GM18508 (cell line): ENCODE results near the gene EPN3.

Source experiments
- ATAC-seq: cut with Tn5 transposase; IDR thresholded peaks from one replicate; pipeline ENCODE4 v1.9.1; 2021; ENCODE audit warnings: moderate number of reproducible peaks; ENCODE audit not compliant: insufficient read depth, unreplicated experiment

The EPN3 gene

DNA sequence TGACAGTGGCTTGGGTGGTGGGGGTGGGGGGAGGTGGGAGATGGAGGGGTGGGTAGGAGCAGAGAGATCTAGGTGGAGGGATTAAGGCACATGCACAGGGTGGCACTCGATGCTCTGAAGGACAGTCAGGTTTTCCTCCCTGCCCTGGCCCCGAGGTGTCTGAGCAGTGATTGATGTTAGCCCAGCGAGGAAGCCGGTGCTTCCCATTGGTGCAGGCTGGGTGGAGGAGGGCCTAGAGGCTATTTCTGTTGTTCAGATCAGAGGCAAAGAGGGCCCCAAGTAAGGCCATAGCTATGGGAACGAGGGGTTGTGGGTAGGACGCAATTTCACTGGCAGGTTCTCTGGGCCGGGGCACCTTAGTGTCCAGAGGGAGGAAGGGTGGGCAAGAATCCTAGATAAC, 51.1 kb downstream of the EPN3 start:
- no peak for ATAC-seq

DNA sequence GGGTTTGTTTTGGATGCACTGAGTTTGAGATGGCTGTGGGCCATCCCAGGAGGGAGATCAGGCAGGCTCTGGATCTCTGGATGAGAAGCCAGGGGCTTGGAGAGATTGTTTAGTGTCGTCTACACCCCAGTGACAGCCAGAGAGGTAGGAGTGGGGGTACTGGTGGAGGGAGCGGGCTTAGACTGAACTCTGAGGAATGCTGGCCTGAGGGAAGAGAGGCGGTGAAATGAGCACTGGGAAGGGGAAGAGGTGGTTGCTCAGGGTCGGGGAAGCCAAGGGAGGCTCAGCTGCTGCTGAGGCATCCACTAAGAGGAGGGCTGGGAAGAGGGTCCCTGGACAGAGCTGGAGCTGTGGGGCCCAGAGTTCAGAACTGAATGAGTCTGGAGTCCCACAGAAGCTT, 51.6 kb downstream of the EPN3 start:
- ATAC-seq = no peak

DNA sequence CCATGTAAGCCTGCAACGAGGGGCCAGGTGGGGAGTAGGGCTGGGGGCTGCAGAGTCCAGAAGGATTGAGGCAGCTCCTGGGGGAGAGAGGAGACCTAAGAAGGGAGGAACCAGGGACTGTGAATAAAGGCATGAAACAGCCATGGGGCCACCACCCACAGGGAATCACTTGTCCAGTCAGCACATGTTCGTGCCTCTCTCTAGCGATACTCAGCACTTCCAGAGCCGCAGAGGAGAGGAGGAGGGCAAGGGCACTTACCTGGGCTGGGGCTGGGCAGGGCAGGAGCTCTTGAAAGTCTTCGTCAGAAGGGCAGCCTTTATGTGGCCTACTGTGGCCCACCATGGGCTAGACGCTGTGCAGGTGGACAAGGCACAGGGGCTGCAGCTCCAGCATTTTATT, 52.2 kb downstream of the EPN3 start:
- no peak for ATAC-seq

DNA sequence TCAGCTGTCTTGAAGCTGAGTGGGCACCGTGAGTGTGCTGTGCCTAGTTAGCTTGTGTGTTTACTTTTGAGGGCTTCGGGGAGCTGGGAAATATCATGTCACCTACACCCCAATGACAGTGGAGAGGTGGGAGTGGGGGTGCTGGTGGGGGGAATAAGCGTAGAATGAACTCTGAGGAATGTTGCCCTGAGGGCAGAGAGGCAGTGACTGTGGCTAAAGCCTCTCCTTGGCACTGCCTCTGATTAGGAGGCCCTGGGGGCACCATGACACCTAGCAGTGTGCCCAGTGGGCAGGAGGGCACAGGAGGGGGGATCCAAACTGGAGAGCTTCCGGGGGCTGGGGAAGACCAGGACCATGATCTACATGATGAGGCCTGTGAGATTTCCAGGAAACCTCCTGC, 52.8 kb downstream of the EPN3 start:
- no peak for ATAC-seq

DNA sequence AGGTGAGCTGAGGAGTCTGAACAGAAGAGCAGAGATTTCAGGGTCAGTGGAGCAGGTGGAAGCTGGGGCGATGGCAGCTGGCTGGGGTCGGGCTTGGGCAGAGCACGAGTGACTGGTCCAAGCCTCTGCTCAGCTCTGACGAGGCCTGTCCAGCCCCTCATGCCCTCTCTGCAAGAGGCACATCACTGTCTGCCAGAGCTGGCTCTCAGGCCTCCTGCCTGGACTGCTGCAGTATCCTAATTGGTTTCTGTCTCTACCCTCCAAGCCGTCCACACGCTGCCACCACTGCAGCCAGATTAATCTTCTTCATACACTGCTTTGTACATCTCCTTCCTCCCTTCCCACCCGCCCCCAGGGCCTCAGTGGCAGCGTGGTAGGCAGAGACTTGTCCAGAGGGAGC, 53.4 kb downstream of the EPN3 start:
- no peak for ATAC-seq

DNA sequence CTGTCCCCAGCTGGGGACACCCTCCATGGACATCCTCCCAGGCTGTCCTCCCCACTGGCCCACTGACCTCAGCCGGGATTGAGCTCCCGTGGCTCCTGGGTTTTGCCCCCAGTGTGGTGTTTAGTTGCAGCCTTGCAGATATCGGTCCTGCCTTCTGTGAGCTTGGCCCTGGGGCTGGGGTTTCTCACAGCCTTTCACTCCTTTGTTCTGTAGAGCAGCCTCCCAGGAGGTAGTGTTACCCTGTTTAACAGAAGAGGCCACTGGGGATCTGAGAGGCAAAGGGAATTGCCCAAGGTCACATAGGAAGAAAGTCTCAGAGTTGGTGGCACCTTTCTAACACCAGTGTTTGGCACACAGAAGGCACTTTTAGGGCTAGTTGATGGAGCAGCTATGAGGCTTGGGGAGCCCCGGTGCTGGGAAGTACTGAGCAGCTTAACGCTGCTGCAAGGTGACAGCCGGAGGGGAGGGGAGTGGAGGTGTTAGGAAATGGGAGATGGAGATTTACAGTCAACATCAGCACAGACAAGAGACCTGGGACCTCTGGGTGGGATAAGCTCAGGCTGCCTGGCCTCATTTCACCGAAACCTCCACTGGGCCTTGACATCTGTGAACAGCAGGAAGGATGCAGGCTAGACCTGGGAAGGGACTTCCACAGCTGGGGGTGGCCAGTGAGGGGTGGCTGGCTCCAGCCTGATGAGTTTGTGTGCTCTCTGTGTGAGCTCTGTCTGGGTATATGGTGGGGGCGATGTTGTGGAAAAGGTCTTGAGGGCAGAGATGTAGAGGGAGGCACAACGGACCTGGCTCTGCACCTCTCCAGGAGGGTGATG, 54.1 kb downstream of the EPN3 start:
- ATAC-seq = no peak

DNA sequence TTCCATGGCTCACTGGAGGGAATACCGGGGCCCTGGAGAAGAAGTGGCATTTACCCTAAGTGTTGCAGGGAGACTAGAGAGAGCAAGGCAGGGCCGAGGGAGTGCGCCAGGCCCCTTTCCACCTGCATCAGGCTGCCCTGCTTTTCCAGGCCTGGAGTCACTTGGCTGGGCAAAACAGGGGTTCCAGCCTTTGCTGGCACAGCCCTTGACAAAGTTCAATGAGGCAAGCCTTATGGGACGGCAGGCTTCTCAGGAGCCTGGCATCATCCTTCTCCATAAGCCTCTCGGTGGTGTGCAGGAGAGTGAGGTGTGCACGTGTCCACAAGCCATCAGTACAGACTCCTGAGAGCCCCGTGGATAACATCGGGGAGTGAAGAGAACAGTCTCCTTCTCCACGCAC, 55.0 kb downstream of the EPN3 start:
- no peak for ATAC-seq

DNA sequence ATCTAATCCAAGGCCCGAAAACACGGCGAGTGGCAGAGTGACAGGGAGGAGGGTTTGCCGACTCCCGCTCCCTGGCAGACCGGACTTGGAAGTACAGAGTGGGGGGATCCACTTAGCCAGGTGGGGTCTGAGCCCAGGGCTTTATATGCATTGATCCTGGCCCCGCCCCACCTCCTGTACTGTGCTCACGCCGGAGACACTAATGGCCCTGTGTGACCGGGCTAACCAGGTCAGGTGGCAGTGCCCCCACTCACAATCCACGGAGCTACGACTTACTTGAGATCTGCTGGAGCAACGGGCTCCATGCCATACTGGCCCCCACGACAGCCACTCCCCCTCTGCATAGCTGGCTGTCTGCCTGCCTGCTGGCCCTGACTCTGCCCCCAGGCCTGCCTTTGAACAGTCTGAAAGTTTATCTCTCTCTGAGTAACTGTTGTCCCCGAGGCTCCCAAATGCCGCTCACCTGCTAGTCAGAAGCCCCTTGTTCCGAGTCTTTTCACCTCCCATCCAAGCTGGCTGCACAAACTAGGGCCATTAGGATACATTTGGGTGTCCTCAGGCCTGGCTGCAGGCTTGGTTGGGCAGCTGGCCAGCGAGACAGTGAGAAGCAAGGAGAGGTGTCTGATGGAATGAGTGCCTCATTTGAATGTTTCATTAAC, 56.0 kb downstream of the EPN3 start:
- ATAC-seq = no peak

DNA sequence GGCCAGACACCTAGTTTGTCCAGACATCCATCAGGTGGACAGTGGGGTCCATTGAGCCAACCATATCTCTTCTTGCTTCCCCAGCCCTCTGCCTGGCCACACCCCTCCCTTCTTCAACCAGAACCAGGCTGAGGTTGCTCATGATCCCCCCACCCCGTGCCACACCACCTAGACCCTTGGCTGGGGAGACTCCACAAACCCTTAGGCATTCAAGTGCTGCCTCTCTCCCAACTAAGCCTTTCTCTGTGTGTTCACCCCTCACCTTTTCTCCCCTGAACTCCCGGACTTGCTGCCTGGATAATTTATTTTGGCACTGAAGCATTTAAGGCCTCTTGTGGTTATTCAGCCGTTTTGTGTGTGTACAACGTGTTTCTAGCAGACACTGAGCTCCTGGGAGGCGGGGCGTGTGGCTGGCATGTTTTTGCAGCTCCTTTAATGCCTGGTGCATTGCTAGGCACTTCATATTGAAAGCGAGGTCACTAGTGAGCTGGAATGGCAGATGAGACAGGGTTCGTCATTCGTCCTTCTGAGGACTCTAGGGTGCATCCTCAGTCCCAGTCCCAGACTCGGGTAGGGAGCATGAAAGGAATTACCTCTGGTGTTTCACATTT, 56.7 kb downstream of the EPN3 start:
- no peak for ATAC-seq

DNA sequence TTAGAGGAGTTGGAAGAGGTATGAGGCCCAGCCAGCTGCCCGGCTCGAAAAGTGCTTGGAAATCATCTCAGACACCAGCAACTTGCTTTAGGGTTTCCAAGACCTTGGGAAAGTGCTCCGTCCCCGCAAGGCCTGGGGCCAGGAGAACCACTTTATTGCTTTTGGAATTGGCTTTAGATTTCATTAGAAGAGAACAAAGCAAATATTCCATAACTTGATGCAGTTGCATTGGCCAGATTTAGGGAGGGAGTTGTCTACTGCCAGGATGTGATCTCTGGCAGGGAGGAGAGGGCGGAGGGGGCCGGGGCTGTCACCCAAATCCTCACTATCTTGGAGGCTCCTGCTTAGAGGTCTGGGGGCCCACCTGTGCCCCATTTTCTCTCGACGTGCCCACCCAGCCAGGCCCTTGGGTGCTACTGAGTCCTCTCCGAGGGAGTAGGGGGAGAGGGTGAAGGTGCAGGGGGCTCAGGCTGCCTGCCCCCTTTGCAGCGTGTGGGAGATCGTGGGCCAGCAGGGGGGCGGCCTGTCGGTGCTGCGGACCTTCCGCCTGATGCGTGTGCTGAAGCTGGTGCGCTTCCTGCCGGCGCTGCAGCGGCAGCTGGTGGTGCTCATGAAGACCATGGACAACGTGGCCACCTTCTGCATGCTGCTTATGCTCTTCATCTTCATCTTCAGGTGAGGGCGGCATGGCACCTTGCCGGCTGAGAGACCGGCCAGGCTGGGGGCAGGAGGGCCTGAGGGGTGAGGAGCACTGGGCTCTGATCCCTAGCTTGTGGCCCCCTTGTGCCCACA, 58.6 kb downstream of the EPN3 start:
- ATAC-seq = no peak

DNA sequence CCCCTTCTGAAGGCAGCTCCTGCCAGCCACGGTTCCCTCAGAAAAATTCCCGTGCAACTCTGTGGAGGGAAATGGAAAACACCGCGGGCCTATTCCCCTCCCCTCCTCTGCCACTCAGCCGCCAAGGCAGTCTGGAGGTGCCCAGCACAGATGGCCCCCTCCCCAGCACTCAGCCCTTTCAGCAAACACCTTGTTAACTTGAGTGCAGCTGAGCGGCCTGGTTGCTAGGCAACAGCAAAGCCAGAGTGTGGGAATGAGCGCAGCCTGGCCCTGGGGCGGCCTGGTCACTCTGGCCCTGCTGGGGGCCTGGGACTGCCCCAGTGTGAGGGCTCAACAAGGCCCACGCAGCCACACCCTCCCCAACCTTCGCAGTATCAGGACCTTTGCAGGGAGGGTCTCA, 60.8 kb downstream of the EPN3 start:
- ATAC-seq = no peak
